Measurements from ENCODE around the gene CCDC154.
"Not testable (repeated sequence)": the region's sequence is repeated elsewhere in the genome, so short reads cannot be mapped to it uniquely, and the experiment has no call there.

The CCDC154 gene

DNA sequence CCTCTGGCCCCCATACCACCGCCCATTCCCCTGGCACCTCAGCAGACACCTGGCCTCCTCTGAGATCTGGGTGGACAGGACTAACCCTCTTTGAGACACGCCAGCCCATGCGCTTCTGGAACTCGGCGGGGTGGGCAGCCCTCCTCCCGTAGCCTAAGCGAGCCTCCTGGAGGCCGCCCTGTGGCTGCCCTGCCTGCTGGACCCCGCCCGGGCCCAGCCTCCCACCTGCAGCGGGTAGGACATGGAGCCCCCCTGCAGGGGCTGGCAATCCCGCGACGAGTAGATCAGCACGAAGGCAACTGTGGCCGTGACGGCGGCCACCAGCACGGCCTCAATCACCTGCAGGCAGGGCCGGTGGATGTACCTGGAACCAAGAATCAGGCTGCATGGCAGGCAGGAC is 8.2 kb upstream of the CCDC154 start:
- no peak for DNase-seq

DNA sequence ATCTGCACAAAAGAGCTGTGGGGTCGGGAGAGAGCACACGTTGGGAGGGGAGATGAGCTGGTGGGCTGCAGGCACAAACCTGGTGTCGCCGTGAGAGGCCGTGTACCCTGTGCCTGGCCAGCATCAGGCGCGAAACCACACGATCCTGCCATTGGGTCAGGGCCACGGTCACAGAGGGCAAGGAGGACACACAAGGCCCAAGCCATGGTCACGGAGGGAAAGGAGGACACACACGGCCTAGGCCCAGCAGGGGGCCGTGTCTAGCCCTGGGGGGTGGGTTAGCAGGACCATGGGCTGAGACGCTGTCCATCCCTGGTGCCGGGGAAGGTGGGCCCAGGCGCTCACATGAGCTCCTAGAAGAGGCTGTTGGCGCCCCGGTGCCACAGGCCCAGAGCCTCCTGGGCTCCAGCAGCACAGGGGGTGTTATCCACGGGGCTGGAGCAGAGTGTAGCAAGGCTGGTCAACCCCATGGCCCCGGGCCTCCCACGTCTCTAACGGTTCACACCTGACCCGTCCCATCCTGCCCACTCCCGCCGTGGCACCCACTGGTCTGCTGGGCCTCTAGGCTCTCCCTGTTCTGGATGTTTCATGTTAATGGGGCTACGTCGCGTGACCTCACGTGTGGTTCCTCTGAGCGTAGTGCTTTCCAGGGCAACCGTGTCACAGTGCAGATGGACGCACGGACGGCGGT is 7.5 kb upstream of the CCDC154 start:
- DNase-seq = no peak

DNA sequence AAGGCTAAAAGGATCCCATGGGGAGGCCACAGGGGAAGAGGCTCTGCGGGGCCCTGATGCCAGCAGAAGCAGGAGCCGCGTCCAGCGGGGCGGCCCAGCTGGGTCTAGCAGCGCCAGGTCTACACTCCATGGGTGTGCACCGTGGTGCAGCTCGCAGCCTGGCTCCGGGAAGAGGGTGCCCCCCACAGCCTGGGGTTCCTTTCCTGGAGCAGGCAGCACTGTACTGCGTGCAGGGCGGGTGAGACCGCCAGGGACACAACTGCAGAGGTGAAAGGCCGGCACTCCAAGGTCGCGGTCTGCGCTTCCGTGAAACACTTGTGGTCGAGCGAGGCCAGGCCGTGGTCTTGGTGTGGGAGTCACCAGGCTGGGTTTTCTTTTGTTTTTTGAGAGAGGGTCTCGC is 6.5 kb upstream of the CCDC154 start:
- DNase-seq = no peak

DNA sequence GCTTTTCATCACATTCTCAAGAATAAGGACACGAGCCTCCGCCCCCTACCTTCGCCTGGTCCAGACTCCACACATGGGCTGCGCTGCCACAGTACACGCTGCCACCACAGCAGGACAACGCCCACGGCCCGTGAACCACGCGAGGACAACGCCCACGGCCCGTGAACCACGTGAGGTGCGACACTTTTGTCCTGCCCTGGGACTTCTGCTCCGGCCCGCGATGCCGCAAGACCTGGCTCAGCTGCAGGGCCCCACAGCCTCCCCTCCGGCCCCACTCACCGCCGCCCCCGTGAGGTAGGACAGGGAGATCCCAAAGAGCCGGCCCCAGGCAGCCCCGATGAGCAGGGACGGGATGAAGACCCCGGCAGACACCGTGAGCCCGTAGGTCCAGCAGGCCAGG is 5.9 kb upstream of the CCDC154 start:
- no peak for DNase-seq

DNA sequence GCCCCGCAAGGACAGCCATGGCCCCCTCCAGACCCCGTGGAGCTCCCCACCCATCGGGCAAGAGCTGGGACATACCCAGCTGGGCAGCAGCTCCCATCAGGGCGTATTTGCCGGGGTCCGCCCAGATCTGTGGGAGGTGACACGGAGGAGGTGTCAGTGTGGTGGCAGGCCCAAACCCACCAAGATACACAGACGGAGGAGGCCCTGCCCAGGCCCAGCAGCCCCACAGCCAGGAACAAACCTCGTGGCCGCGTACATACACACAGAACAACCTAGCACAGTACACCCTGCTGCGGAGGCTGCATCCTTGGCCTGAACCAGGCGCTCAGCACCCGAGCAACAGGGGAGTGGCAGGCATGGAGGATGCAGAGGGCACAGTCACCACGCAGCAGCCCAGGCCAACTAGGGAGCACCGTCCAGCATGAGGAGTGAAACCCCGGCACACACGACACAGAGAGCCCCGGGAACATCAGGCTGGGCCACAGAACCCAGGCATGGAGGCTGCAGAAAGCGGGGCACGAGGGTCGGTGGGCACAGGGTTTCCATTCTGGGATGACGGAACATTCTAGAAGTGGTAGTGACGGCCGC is 4.9 kb upstream of the CCDC154 start:
- DNase-seq = no peak

DNA sequence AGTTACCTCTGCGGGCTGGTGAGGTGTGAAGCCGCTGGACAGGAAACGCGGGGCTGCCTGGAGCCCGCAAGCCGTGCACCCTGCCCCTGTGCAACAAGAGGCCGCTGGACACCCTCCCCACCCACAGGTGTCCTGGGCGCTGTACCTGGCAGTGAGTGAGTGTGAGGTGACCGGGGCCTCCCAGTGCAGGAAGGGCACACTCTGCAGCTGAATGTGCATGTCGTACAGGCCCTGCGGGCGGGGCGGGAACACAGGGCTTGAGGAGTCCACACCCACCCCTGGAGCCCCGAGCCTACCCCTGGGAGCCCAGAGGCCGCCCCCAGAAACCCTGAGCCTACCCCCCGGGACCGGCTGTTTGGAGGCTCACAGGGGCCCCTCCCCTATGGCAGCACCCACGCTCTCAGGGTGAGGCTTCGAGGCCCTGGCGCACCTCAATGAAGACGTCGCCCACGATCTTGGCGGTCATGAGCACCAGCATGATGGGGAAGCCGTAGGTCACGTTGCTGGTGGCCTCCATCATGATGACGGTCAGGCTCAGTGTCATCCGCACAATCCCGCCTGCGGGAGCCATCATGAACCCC is 4.3 kb upstream of the CCDC154 start:
- DNase-seq = no peak

DNA sequence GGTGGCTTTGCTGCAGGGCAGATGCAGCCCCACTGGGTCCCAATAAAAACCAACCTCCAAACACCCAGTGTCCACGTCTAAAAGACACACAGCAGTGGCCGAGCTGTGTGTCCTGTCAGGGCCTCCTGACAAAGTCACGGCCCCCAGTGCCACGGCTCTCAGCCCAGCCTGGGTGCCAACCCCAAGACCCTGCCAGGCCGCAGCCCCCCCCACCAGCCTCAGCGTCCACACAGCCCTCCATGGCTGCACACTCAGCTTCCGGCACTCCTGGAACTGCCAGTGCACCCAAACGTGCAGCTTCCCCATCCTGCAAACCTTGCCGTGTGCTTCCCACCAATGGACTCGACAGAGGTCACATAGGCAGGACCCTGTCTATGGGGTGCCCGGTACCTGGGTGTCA is 3.6 kb upstream of the CCDC154 start:
- no peak for DNase-seq

DNA sequence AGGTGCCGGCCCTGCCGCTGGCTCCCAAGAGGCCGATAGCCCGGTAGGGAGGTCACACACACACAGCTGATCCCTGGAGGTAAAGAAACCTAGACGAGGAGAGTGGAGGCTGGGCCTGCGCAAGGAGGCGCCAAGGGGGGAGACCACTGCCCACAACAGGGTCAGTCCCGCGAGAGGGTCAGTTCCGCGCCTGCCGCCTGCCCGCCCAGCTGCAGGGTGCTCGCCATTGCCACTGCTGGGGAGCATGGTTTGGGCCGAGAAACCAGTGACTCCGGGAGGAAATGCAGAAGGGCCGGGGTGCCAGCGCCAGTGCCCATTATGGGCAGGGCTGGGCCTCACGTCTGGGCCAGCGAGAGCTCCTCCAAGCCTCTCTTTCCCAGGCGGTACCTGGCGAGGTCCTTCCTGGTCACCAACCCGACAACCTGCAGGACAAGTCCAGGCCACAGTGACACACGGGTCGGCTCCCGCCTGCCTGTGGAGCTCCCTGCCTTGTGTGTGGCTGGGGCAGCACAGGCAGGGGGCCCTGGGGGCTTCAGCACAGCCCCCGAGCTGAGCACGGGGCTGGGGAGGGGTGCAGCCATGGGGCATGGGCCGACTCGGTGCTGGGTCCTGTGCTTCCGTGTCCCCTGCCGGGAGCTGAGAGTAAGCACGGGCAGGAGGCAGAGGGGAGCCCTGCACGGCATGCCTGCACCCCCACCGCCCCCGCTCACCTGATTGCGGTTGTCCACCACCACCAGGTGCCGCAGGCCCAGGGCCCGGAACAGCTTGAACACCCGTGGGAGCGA is 2.1 kb upstream of the CCDC154 start:
- DNase-seq = no peak

DNA sequence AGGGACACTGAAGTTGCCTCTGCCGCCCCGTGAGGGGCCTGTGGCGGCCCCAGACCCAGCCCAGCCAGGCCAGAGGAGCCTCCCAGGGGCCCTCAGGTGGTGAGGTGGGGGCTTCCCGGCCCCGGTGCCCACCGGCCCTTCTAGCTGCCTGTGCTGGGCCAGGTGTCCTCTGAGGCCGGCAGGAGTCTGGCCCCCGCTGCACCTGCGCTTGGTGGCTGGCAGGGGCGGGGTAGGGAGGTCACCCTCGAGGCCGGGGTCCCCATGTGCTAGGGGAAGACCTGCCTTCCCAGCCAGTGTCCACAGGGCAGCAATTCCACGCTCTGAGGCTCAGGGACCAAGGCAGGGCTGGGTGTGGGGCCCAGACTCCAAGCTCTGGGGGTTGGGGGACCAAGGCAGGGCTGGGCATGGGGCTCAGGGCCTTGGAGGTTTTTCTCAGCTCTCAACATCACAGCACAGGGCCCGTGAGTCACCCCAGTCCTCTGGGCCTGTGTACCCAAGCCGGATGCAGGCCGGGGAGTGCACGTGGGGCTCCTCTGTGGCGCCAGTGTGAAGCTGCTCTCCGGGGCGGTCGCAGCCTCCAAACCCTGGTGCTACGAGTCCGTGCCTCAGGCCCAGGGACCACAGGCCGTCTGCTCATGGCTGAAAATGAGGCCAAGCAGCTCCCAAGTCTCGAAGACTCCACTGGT is 1.3 kb upstream of the CCDC154 start:
- DNase-seq = no peak

DNA sequence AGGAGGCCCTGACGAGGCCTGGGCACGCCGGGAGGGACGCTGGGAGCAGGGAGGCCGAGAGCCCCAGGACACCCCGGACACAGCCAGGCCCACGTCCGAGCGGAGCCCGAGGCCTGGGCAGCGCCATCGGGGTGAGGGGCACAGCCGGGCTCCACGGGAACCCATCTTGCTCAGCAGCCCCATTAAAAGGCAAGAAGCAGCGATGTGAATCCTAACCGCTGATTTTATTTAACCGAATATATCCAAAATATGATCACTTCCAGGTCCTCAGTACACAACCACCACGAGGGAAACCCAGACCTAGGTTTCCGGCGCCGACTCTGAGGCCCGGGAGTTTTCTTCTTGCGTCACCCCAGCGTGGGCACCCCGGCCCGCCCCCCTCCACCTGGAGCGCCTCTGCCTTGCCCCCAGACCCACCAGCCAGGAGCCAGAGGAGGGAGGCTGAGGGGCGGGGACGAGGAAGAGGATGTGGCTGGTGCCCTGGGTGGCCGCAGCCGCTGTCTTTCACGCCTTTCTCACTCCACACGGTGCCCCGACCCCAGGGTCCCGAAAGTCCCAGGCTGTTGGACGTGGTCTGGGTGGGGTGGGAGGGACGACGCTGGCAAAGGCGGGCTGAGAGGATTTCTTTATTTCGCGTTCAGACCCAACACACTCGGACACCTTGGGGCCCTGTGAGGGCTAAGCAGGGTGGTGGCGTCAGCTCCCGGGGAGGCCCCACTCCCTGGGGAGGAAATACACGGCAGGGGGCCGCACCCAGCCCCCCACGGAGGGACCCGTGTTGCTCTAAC is 568 bp upstream of the CCDC154 start:
- DNase-seq = no peak

DNA sequence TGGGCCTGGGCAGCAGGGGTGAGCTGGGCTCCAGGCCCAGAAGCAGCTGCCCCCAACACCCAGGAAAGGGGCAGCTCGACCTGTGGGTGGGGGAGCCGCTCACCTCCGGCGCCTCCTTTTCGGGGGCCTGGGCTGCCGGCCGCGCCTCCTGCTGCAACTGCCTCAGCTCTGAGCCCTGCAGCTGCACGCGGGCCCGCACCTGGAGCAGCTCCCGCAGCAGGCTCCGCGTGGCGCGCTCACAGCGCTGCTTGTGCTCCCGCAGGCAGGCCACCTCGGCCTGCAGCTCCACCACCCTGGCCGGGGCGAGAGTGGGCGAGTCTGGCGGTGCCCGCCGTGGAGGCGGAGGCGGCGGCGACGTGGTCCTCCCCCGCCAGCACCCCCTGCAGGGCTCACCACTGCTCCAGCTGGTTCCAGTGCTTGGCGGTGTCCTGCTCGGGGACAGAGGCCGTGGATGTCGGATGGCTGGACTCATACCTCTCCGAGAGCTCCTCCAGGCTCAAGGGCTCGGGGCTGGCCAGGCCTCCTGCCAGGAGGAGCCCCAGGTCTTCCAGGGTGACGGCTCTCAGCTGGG is 868 bp downstream of the CCDC154 start:
- DNase-seq = no peak

DNA sequence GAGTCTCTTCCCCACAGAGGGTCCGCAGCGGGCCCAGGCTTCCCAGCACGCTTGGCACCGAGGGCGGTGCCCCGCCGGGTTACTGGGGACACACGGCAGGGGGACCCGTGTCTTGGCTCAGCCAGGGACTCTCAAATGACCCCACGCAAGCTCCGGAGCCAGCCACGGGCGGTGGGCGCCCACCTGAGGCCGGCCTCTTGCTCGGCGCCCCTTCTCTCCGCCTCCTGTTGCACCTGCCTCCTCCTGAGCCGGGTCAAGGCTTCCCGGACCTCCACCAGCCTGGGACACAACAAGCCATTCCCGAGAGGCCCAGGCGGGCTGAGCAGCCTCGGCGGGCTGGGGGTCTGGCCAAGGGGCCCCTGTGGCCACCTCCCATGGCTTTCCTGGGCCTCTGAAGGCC is 1.7 kb downstream of the CCDC154 start:
- no peak for DNase-seq

DNA sequence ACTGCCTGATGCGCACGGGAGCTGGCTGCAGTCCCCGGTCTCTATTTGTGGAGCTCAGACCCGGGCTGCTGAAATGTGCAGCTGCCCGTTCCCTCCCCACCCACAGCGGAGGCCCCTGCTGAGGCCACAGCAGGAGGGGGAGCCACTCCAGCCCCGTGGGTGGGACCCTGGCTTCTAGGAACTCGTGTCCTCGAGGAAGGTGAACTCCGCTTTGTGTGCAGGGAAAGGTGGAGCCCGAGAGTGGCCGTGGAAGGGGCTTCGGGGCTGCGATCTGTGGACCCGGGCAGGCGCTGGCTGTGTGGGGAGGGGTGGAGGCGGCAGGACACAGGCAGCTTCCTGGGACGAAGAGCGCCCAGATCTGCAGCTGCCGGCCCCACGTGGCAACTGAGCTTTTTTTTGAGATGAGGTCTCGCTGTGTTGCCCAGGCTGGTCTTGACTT is 2.9 kb downstream of the CCDC154 start:
- no peak for DNase-seq

DNA sequence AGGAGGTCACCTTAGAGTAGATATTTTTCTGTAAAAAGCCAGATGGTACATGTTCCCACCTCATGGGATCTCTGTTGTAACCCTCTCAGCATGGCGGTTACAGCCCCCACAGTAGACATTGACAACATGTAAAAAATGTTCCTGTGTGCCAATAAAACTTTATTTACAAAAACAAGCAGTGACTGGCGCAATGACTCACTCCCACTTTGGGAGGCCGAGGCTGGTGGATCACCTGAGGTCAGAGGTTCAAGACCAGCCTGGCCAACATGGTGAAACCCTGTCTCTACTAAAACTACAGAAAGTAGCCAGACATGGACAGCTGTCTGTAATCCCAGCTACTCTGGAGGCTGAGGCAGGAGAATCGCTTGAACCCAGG is 4.7 kb downstream of the CCDC154 start:
- not testable (repeated sequence) for DNase-seq

DNA sequence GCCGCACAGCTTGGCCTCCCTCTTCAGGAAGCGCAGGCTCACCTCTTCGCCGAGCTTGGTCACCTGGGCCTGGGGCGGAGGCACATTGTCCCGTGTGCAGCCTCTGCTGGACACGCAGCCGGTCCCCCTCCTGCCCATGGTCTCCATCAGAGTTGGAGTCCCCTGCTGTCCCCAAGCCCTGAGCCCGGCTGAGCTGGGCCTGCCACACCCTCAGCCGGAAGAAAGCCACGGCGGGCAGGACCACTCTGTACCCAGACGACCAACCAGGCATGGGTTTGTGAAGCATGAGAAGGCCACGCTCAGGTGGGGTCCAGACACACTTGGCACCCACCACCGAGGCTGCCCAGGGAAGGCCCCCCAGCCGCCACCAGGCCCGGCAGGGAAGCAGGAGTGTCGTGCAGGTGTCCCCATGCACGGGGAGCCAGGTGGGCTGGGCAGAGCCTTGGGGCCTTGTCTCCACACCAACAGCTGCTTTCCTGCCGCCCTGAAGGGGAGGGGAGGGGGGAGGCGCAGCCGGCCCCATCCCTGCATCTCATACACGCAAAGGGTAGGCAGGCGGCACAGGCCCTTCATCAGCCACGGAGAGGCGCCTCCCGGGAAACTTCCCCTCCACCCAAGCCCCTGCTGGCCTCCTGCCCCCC is 5.2 kb downstream of the CCDC154 start:
- DNase-seq = no peak

DNA sequence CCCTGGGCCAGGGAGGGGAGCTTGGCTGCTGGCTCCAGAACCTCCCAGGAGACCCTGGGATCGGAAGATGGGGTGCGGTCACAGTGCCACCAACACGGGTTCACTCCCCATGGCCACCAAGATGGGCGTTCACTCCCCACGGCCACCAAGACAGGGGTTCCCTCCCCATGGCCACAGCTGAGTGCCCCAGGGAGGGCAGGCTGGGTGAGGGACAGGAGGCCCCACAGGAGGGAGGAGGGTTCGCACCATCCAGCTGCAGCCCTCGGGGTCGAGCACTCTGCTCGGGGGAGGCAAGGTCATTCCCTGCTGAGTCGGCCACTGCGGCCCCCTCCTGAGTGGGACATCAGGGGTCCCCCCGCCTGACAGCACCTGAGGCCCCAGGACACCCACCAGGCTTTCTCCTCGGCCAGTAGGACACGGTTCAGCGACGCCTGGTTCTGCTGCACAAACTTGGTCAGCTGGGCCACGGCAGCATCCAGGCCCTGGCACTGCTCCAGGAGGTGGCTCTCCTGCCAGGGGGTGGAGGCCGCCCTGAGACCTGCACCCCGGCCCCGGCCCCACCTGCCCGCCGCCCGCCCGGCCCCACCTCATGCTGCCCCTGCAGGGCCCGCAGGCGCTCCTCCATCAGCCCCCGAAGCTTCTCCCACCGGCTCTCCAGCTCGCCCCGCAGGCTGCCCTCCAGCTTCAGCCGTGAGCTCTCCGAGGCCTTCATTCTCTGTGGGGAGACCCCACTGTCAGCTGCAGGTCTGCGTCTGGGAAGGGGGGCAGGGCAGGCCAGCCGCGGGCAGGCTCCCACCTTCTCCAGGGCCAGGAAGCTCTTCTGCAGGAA is 5.9 kb downstream of the CCDC154 start:
- DNase-seq = no peak

DNA sequence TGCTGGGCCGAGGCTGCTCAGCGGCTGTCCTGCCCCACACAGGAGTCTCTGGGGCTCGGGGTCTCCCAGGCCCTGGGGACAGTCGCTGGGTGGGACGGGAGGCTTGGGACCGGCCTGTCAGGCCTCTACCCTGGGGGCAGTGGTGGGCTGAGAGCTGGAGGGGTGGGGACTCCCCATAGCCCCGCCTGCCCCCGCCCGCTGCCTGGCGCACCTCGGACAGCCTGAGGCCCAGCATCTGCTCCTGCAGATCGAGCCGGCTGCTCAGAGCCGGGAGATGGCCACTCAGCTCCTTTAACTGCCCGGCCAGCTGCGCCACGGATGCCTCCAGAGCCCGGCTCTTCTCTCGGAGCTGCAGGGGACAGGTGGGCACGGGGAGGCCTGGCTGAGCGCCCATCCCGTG is 6.8 kb downstream of the CCDC154 start:
- DNase-seq = no peak

DNA sequence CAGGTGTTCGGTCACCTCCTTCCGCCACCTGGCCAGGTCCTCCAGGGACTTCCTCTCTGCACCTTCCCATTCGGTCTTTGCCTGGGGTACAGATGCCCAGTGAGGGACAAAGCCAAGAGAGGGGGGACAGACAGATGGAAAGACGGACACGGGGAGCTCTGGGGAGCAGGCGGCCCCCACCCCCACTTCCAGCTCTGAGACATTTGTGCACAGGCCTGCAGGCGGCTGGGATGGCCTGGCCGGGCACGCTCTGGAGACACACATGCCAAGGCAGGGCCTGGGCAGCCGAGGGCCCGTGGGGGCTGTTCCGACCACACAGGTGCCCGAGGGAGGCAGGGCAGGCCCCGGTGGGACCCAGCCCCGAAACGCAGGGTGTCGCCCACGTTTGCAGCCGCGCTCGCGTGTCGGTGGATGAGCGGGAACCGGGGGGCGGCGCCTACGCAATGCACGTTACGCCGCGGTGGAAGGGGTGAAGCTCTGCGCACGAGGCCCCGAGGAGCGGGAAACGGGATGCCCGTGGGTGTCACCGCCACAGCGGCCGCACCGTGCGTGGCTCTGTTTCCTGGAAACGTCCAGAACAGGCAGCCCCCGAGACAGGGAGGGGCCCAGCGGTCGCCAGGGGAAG is 7.5 kb downstream of the CCDC154 start:
- DNase-seq = no peak

DNA sequence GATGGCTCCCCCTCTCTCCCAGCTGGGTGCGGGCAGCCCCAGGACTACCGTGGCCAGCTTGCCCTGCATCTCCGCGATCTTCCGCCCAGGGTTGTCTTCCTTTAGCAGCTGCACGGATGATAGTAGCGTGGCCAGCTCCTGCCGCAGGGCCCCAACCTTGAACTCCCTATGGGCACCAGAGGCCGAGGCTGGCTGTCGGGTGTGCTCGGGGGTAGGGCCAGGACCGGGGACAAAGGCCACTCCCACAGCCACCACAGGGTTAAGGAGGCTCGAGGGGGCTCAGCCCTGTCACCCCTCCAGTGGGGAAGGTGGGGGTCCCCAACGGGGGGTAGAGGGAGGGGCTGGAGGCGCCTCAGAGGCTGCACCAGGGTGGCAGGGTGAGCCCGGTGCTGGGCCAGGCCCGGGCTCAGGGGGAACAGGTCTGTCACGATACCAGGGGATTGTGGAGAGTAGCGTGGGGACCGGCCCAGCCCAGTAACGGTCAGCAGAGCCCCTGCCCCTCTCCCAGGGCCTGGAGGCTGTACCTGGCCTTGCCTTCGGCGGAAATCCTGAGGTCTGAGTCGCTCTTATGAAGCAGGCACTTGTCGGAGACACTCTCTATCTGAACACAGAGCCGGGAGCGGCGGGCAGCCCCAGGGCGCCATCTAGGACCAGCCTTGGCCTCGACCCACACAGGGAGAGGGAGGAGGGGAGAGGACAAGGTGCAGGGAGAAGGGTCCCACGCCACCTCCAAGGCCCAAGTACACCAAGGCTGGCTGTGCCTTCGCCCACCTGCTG is 8.2 kb downstream of the CCDC154 start:
- no peak for DNase-seq

Data from DMS 273 treated with DMSO at 0.1 percent for 48 hours (cell line).